H1 (cell line): ENCODE measurements around the gene ARHGAP22. TPM values are rescaled to one million over a fixed set of nuclear protein-coding genes. Genes with fewer than 3 reads are reported as not detected.

Source experiments
- CTCF ChIA-PET: fragments of 300-600 bp; sonication (Branson Sonifier 250); formaldehyde crosslinking; loops from one replicate; lab custom pipeline; 2021; ENCODE audit not compliant: partially characterized antibody; lab: Charles Lee
- POLR2A ChIA-PET: fragments of 300-600 bp; sonication (Branson Sonifier 250); formaldehyde crosslinking; loops from one replicate; lab custom pipeline; 2021; ENCODE audit warnings: inconsistent platforms; ENCODE audit not compliant: partially characterized antibody; lab: Charles Lee
- DNase-seq, 2 experiments: peaks; one replicate each; pipeline versions ENCODE4 v3.0.0 to v3.0.0-alpha.2; 2010 to 2022; ENCODE audit warnings: low spot score in 2 of 2, low read depth in 1 of 2, mixed read lengths in 1 of 2
- FAIRE-seq: peaks from 2 replicates; lab custom pipeline; 2011; peaks lifted over from hg19 to GRCh38; lab: Jason Lieb, UNC
- H2AFZ ChIP-seq: 2 replicates; pipeline ENCODE4 v1.8.1; 2012; ENCODE audit warnings: low read length, inconsistent platforms
- H2AK5ac ChIP-seq: 2 replicates; pipeline ENCODE4 v1.6.1; 2013; ENCODE audit warnings: low read depth, low read length
- H2BK120ac ChIP-seq: replicated peaks from 2 replicates; pipeline ENCODE3; 2013; ENCODE audit warnings: low read depth, low read length, inconsistent platforms
- H2BK12ac ChIP-seq: 2 replicates; pipeline ENCODE4 v1.6.1; 2013; ENCODE audit warnings: low read depth, low read length
- H2BK15ac ChIP-seq: 2 replicates; pipeline ENCODE4 v1.6.1; 2013; ENCODE audit warnings: low read length
- H2BK20ac ChIP-seq: 2 replicates; pipeline ENCODE4 v1.6.1; 2013; ENCODE audit warnings: low read length
- H2BK5ac ChIP-seq: 2 replicates; pipeline ENCODE4 v1.6.1; 2013; ENCODE audit warnings: low read depth, low read length
- H3K14ac ChIP-seq: 2 replicates; pipeline ENCODE4 v1.6.1; 2013; ENCODE audit warnings: inconsistent platforms; ENCODE audit not compliant: insufficient read length
- H3K18ac ChIP-seq: 2 replicates; pipeline ENCODE4 v1.6.1; 2013; ENCODE audit warnings: low read length; ENCODE audit errors: extremely low read depth
- H3K23ac ChIP-seq: 2 replicates; pipeline ENCODE4 v1.6.1; 2013; ENCODE audit warnings: inconsistent platforms; ENCODE audit not compliant: insufficient read length
- H3K23me2 ChIP-seq: 2 replicates; pipeline ENCODE4 v1.6.1; 2013; ENCODE audit warnings: low read depth, low read length
- H3K27ac ChIP-seq: 2 replicates; pipeline ENCODE4 v1.6.1; 2011; ENCODE audit warnings: low read depth, low read length, inconsistent platforms
- H3K27me3 ChIP-seq, 4 experiments: replicated peaks in 1 of 4; 1 replicate in 1 of 4; 2 replicates in 3 of 4; pipeline versions ENCODE4 v1.6.1 to v1.8.1; 2011 to 2013; ENCODE audit warnings: low read length in 3 of 4, mild to moderate bottlenecking in 3 of 4, inconsistent platforms in 2 of 4, mixed read lengths in 2 of 4, moderate library complexity in 1 of 4; ENCODE audit not compliant: control insufficient read depth in 3 of 4, insufficient read depth in 3 of 4; ENCODE audit errors: extremely low read depth in 1 of 4
- H3K36me3 ChIP-seq, 4 experiments: 2 replicates each; pipeline versions ENCODE4 v1.6.1 to v1.8.1; 2011 to 2013; ENCODE audit warnings: mild to moderate bottlenecking in 4 of 4, low read length in 3 of 4, moderate library complexity in 2 of 4, control low read depth in 1 of 4, inconsistent platforms in 1 of 4; ENCODE audit not compliant: insufficient read depth in 4 of 4, control insufficient read depth in 2 of 4
- H3K4ac ChIP-seq: replicated peaks from 2 replicates; pipeline ENCODE3; 2013; ENCODE audit warnings: low read length, low read depth, mixed read lengths, inconsistent platforms; ENCODE audit not compliant: insufficient read length
- H3K4me1 ChIP-seq, 4 experiments: replicated peaks in 1 of 4; 1 replicate in 1 of 4; 2 replicates in 3 of 4; pipeline versions ENCODE4 v1.6.1 to v1.8.1; 2011 to 2013; ENCODE audit warnings: low read length in 3 of 4, inconsistent platforms in 2 of 4, mixed read lengths in 1 of 4; ENCODE audit not compliant: insufficient read depth in 4 of 4, control insufficient read depth in 3 of 4
- H3K4me2 ChIP-seq, 2 experiments: 2 replicates each; pipeline versions ENCODE4 v1.6.1 to v1.8.1; 2011 to 2013; ENCODE audit warnings: low read depth in 2 of 2, low read length in 2 of 2, control low read depth in 1 of 2, inconsistent platforms in 1 of 2, mild to moderate bottlenecking in 1 of 2; ENCODE audit not compliant: insufficient read depth in 1 of 2
- H3K4me3 ChIP-seq, 4 experiments: fragments of 200-600, 300-600 bp in 1 of 4; sonication (generic), shearing (Covaris generic), sonication (Bioruptor Twin) in 1 of 4; 2 replicates each; pipeline versions ENCODE4 v1.5.1 to v1.8.1; 2011 to 2016; ENCODE audit warnings: low read length in 4 of 4, low read depth in 3 of 4, control low read depth in 2 of 4, inconsistent platforms in 2 of 4, mild to moderate bottlenecking in 2 of 4, mixed read lengths in 1 of 4, moderate library complexity in 1 of 4; ENCODE audit not compliant: insufficient read depth in 2 of 4; ENCODE audit errors: extremely low read depth in 1 of 4
- H3K56ac ChIP-seq: replicated peaks from 2 replicates; pipeline ENCODE3; 2013; ENCODE audit warnings: low read depth, mild to moderate bottlenecking, mixed read lengths, low read length, inconsistent platforms; ENCODE audit not compliant: insufficient read length
- H3K79me1 ChIP-seq: 2 replicates; pipeline ENCODE4 v1.6.1; 2013; ENCODE audit warnings: low read depth, low read length, control low read depth
- H3K79me2 ChIP-seq, 2 experiments: 2 replicates each; pipeline versions ENCODE4 v1.6.1 to v1.8.1; 2012 to 2013; ENCODE audit warnings: low read length in 2 of 2, mild to moderate bottlenecking in 2 of 2, inconsistent platforms in 1 of 2; ENCODE audit not compliant: insufficient read depth in 2 of 2, control insufficient read depth in 1 of 2
- H3K9ac ChIP-seq, 4 experiments: replicated peaks in 1 of 4; 1 replicate in 1 of 4; 2 replicates in 3 of 4; pipeline versions ENCODE4 v1.6.1 to v1.8.1; 2011 to 2013; ENCODE audit warnings: low read depth in 3 of 4, low read length in 3 of 4, control low read depth in 2 of 4, mild to moderate bottlenecking in 2 of 4, moderate library complexity in 2 of 4, inconsistent platforms in 1 of 4; ENCODE audit errors: extremely low read depth in 1 of 4
- H3K9me3 ChIP-seq, 2 experiments: 2 replicates each; pipeline versions ENCODE4 v1.6.1 to v1.8.1; 2012 to 2013; ENCODE audit warnings: mild to moderate bottlenecking in 2 of 2, moderate library complexity in 2 of 2, control low read depth in 1 of 2, inconsistent platforms in 1 of 2, low read depth in 1 of 2, low read length in 1 of 2, mixed read lengths in 1 of 2; ENCODE audit not compliant: insufficient read depth in 2 of 2
- H4K20me1 ChIP-seq, 2 experiments: replicated peaks in 1 of 2; 2 replicates each; pipeline versions ENCODE3 to v1.8.1; 2011 to 2013; ENCODE audit warnings: inconsistent platforms in 2 of 2, low read length in 2 of 2, mild to moderate bottlenecking in 1 of 2; ENCODE audit not compliant: insufficient read depth in 2 of 2, control insufficient read depth in 1 of 2
- H4K5ac ChIP-seq: 2 replicates; pipeline ENCODE4 v1.6.1; 2013; ENCODE audit warnings: low read length, low read depth, mixed read lengths, inconsistent platforms; ENCODE audit not compliant: insufficient read length
- H4K8ac ChIP-seq: 2 replicates; pipeline ENCODE4 v1.8.0; 2013; ENCODE audit warnings: mild to moderate bottlenecking, moderate library complexity, low read length, inconsistent platforms; ENCODE audit not compliant: insufficient read depth; ENCODE audit errors: extremely low read depth
- H4K91ac ChIP-seq: replicated peaks from 2 replicates; pipeline ENCODE3; 2013; ENCODE audit warnings: low read length, mixed read lengths, inconsistent platforms; ENCODE audit not compliant: insufficient read length
- ATF3 ChIP-seq: IDR thresholded peaks from 2 replicates; pipeline ENCODE4 v1.6.1; 2011; ENCODE audit warnings: low read depth, mild to moderate bottlenecking, low read length; ENCODE audit not compliant: insufficient read depth
- CEBPB ChIP-seq: IDR thresholded peaks from 2 replicates; pipeline ENCODE4 v1.6.1; 2012; ENCODE audit warnings: low read depth, low read length
- CHD2 ChIP-seq: IDR thresholded peaks from 2 replicates; pipeline ENCODE4 v1.6.1; 2012; ENCODE audit warnings: low read length, improper control_type of control experiment
- GABPA ChIP-seq: IDR thresholded peaks from 2 replicates; pipeline ENCODE4 v1.6.1; 2011; ENCODE audit warnings: mild to moderate bottlenecking, low read length, moderate library complexity, borderline replicate concordance; ENCODE audit not compliant: insufficient read depth
- HDAC2 ChIP-seq, 2 experiments: fragments of 300-600 bp in 1 of 2; sonication (generic) in 1 of 2; IDR thresholded peaks; 2 replicates each; pipeline ENCODE4 v1.6.1; 2011 to 2012; ENCODE audit warnings: low read depth in 2 of 2, low read length in 2 of 2, mild to moderate bottlenecking in 2 of 2, moderate library complexity in 2 of 2, borderline replicate concordance in 1 of 2, inconsistent platforms in 1 of 2
- HDAC6 ChIP-seq: IDR thresholded peaks from one replicate; pipeline ENCODE4 v1.7.1; 2012; ENCODE audit warnings: low read depth, mild to moderate bottlenecking, inconsistent platforms, low read length, moderate library complexity
- KDM4A ChIP-seq: IDR thresholded peaks from one replicate; pipeline ENCODE4 v1.7.1; 2012; ENCODE audit warnings: low read depth, mild to moderate bottlenecking, moderate library complexity, low read length, inconsistent platforms; ENCODE audit not compliant: severe bottlenecking
- PHF8 ChIP-seq: fragments of 200-600 bp; sonication (generic); conservative IDR thresholded peaks from 2 replicates; pipeline ENCODE4 v1.7.1; 2012; ENCODE audit warnings: low read depth, mild to moderate bottlenecking, inconsistent platforms, low read length, moderate library complexity
- SIRT6 ChIP-seq: IDR thresholded peaks from one replicate; pipeline ENCODE4 v1.7.1; 2012; ENCODE audit warnings: low read length, inconsistent platforms
- SRF ChIP-seq: IDR thresholded peaks from 2 replicates; pipeline ENCODE4 v1.6.1; 2011; ENCODE audit warnings: mild to moderate bottlenecking, low read depth, low read length, moderate library complexity
- SUZ12 ChIP-seq: fragments of 200-600 bp; sonication (generic); IDR thresholded peaks from 2 replicates; pipeline ENCODE4 v1.6.1; 2012; ENCODE audit warnings: mild to moderate bottlenecking, inconsistent platforms, low read length, moderate library complexity, mixed read lengths
- TBP ChIP-seq: IDR thresholded peaks from 2 replicates; pipeline ENCODE4 v1.6.1; 2011; ENCODE audit warnings: low read depth, low read length, improper control_type of control experiment
- TCF12 ChIP-seq: IDR thresholded peaks from 2 replicates; pipeline ENCODE4 v1.6.1; 2011; ENCODE audit warnings: low read depth, mild to moderate bottlenecking, low read length
- ZNF274 ChIP-seq: IDR thresholded peaks from 2 replicates; pipeline ENCODE4 v1.7.0; 2012; ENCODE audit warnings: low read length, borderline replicate concordance; ENCODE audit errors: extremely low read depth
- WGBS, 2 experiments: shearing (Covaris generic) in 1 of 2; methylation state at CpG; one replicate each; pipeline versions ENCODE4 v1.1.6 to v1.1.7; 2013 to 2015; ENCODE audit warnings: low lambda C conversion rate in 2 of 2, mixed read lengths in 2 of 2, inconsistent platforms in 1 of 2, low coverage in 1 of 2, missing lambda C conversion rate in 1 of 2; ENCODE audit not compliant: insufficient replicate concordance in 2 of 2, insufficient coverage in 1 of 2, insufficient read length in 1 of 2; ENCODE audit errors: extremely low coverage in 1 of 2, missing lambda C conversion rate in 1 of 2; 5-methylcytosine and 5-hydroxymethylcytosine counted together
- polyA plus RNA-seq, 7 experiments: library from polyadenylated mRNA; depleted of rRNA in 3 of 7; stranded (reverse) in 5 of 7; unstranded in 2 of 7; fragments of >200 nt in 5 of 7; fragments of 200-250 nt in 2 of 7; gene quantifications; 1 replicate in 5 of 7; 2 replicates in 1 of 7; 4 replicates in 1 of 7; pipeline versions ENCODE4 v1.2.1 to v1.2.3, GENCODE V29; 2011 to 2013; ENCODE audit warnings: missing spikeins in 2 of 7, mixed read lengths in 2 of 7
- total RNA-seq: library from RNA; stranded (reverse); fragmentation: NEBNext Ultra II Directional; extraction: Animal tissue kit (Norgen Biotek cat#: 25700); gene quantifications from 2 replicates; pipeline ENCODE4 v1.2.1, GENCODE V29; 2021

The ARHGAP22 gene
- total and polyA plus RNA-seq, 2 of the 8 experiments (the other 6 are each of a cell fraction or from before 2014, with no cell fraction given) = 3.6 to 11.2 TPM

GRCh38 chr10:48514255-48514654 is 90.6 kb downstream of the ARHGAP22 start:
- WGBS, 2 experiments = 79% methylated on average over 1 of the region's 1 CpG; no CpG with 5 or more reads in 1 of the 2 experiments
- no peak overlapping the region for H4K5ac ChIP-seq
- TF ChIP-seq CEBPB (no peak), GABPA (no peak), TBP (no peak), SIRT6 (no peak), KDM4A (no peak), SUZ12 (no peak), HDAC6 (no peak), TCF12 (no peak), CHD2 (no peak), ZNF274 (no peak), ATF3 (no peak), PHF8 (no peak), SRF (no peak), HDAC2 (IDR thresholded peaks at IDR 0.05; ENCODE audit: borderline replicate concordance in 1 of 2, low read depth in 2 of 2, low read length in 2 of 2) (no peak)

More at GRCh38 chr10:48514255-48514654, 90.6 kb downstream of the ARHGAP22 start:
- Histone ChIP-seq H4K91ac (no peak overlapping the region), H3K23ac (no peak overlapping the region), H3K14ac (no peak overlapping the region), H3K9ac (no peak overlapping the region), H2BK120ac (no peak overlapping the region), H3K4me2 (no peak overlapping the region), H3K36me3 (no peaks in the 10 kb centered on the region; a peak in 2 of 8 replicates), H3K79me2 (peaks cover 0 to 10% of the 10 kb centered on the region in 2 experiments; a peak in 2 of 4 replicates), H3K4ac (no peak overlapping the region), H2BK20ac (no peak overlapping the region), H3K23me2 (no peaks in the 10 kb centered on the region), H3K79me1 (peaks cover 5% of the 10 kb centered on the region), H2AFZ (no peak overlapping the region), H2BK15ac (no peak overlapping the region), H2BK5ac (no peak overlapping the region), H3K56ac (no peak overlapping the region), H3K4me3 (no peak overlapping the region), H3K18ac (no peak overlapping the region), H3K27ac (no peak overlapping the region), H2AK5ac (no peak overlapping the region), H2BK12ac (no peak overlapping the region), H4K8ac (no peak overlapping the region), H3K27me3 (no peaks in the 10 kb centered on the region), H3K4me1 (peaks cover 0 to 5% (median 0%) of the 10 kb centered on the region in 4 experiments; a peak in 1 of 7 replicates), H4K20me1 (peaks cover 0 to 3% of the 10 kb centered on the region in 2 experiments), H3K9me3 (no peaks in the 10 kb centered on the region)
- ChIA-PET CTCF (interaction anchor here (1.0 kb wide), 1 partner anchor 71 kb away, joined by 3 read pairs; no protein-coding TSS in a partner anchor), POLR2A (no interaction called here)
- no peak for DNase-seq
- no peak for FAIRE-seq
